Stomach (tissue), 9 donors: ENCODE data around the gene SLC30A5. TPM values are rescaled to one million over a fixed set of nuclear protein-coding genes. Genes with fewer than 3 reads are reported as not detected.

ENCODE experiments used
- DNase-seq, 2 donors: peaks; one replicate each; pipeline versions ENCODE4 v3.0.0 to v3.0.0-alpha.2; 2013 to 2019
- H3K27ac ChIP-seq, 5 donors: fragments of 200-600 bp in 4 of 5; sonication (generic) in 4 of 5; one replicate each; pipeline ENCODE4 v1.5.1; 2013 to 2019; ENCODE audit warnings: mild to moderate bottlenecking in 1 of 5, moderate library complexity in 1 of 5
- H3K27me3 ChIP-seq, 3 donors: fragments of 200-600 bp; sonication (generic); one replicate each; pipeline ENCODE4 v1.5.1; 2017 to 2019; ENCODE audit warnings: mixed run types in 1 of 3
- H3K36me3 ChIP-seq, 4 donors: fragments of 200-600 bp; sonication (generic); 1 replicate in 3 of 4; 2 replicates in 1 of 4; pipeline ENCODE4 v1.5.1; 2016 to 2019
- H3K4me1 ChIP-seq, 4 donors: fragments of 200-600 bp; sonication (generic); one replicate each; pipeline ENCODE4 v1.5.1; 2016 to 2019
- H3K4me3 ChIP-seq, 4 donors: fragments of 200-600 bp; sonication (generic) in 3 of 4; one replicate each; pipeline ENCODE4 v1.5.1; 2016 to 2019; ENCODE audit warnings: mild to moderate bottlenecking in 1 of 4
- H3K9me3 ChIP-seq, 4 donors: fragments of 200-600 bp; sonication (generic); one replicate each; pipeline ENCODE4 v1.5.1; 2016 to 2019
- CTCF ChIP-seq, 7 experiments: fragments of 450-650 bp in 4 of 7; fragments of 200-600 bp in 3 of 7; sonication (generic) in 3 of 7; IDR thresholded peaks; one replicate each; pipeline ENCODE4 v1.5.1; 2016 to 2019; ENCODE audit warnings: antibody characterized with exemption in 7 of 7, control low read depth in 2 of 7, mild to moderate bottlenecking in 1 of 7
- EP300 ChIP-seq: sonication (generic); formaldehyde crosslinking; IDR thresholded peaks from one replicate; pipeline ENCODE4 v1.6.1; 2017; ENCODE audit warnings: antibody characterized with exemption
- POLR2A ChIP-seq, 4 donors: fragments of 450-650 bp; IDR thresholded peaks; one replicate each; pipeline ENCODE4 v1.6.1; 2016; ENCODE audit warnings: antibody characterized with exemption in 4 of 4, control low read depth in 2 of 4, mild to moderate bottlenecking in 1 of 4, moderate library complexity in 1 of 4
- POLR2AphosphoS5 ChIP-seq, 3 donors: sonication (generic); formaldehyde crosslinking; IDR thresholded peaks; one replicate each; pipeline ENCODE4 v1.6.1; 2016; ENCODE audit warnings: antibody characterized with exemption in 3 of 3
- WGBS, 5 donors: extraction: QIAGEN DNeasy Blood & Tissue Kit in 3 of 5; methylation state at CpG; one replicate each; pipeline versions ENCODE4 v1.1.5 to v1.1.7; 2013 to 2018; 5-methylcytosine and 5-hydroxymethylcytosine counted together
- intact Hi-C: fragments of 100-400 bp; cut with DNase I; formaldehyde crosslinking; loops from one replicate; pipeline ENCODE4 v1.15.1; 2023; ENCODE audit warnings: low total_unique reads
- polyA plus RNA-seq, 3 donors: library from polyadenylated mRNA; stranded (reverse); fragments of 200-250 nt; gene quantifications; one replicate each; pipeline ENCODE4 v1.2.3, GENCODE V29; 2013
- small RNA-seq, 4 donors: library from RNA; depleted of rRNA; stranded (forward); fragments of <200 nt; gene quantifications; one replicate each; pipeline ENCODE3, GENCODE V24; 2016
- total RNA-seq, 5 donors: library from RNA; depleted of rRNA; stranded (reverse); fragments of >200 nt; gene quantifications; one replicate each; pipeline versions ENCODE4 v1.1.0 to v1.2.3, GENCODE V29; 2014 to 2016
- donor health status: healthy with polysubstance abuse.
- donor health status: Bipolar disorder and iron deficiency.
- donor health status: healthy.

The SLC30A5 gene
- total and polyA plus RNA-seq, 8 donors: 9.3 to 67.6 (median 41.2) TPM

- TF ChIP-seq EP300: no peak
- no peak for TF ChIP-seq POLR2A (IDR thresholded peaks at IDR 0.05)
- TF ChIP-seq CTCF (IDR thresholded peaks at IDR 0.05): no peak
- TF ChIP-seq POLR2AphosphoS5 (IDR thresholded peaks at IDR 0.05): no peak
- intact Hi-C loops: no loop called here
- H3K4me3 ChIP-seq: peak overlapping the region; percentile 63 to 98 (median 80)
- no peak for DNase-seq
- peak overlapping the region in 4 of 5 donors; percentile 55 to 72 (median 66) for H3K27ac ChIP-seq
- no peaks in the 10 kb centered on the region for H3K27me3 ChIP-seq
- H3K4me1 ChIP-seq: peaks cover 6 to 22% (median 16%) of the 10 kb centered on the region in 4 donors
- peaks cover 0 to 22% (median 11%) of the 10 kb centered on the region in 4 donors for H3K36me3 ChIP-seq
- WGBS, 5 donors: 0 to 1% (median 1%) methylated on average over 11 of the region's 11 CpGs
- H3K9me3 ChIP-seq: no peaks in the 10 kb centered on the region
These were observed 73.7 kb downstream of the SLC30A5 start for GRCh38 chr5:69167493-69167855.

- peak overlapping the region; percentile 63 to 98 (median 80) for H3K4me3 ChIP-seq
- 29 to 34% (median 32%) methylated on average over 8 of the region's 8 CpGs for WGBS, 5 donors
- peaks cover 0 to 26% (median 13%) of the 10 kb centered on the region in 4 donors for H3K36me3 ChIP-seq
- H3K9me3 ChIP-seq: no peaks in the 10 kb centered on the region
- no peak for DNase-seq
- peaks cover 6 to 22% (median 16%) of the 10 kb centered on the region in 4 donors for H3K4me1 ChIP-seq
- no peaks in the 10 kb centered on the region for H3K27me3 ChIP-seq
- TF ChIP-seq POLR2A (IDR thresholded peaks at IDR 0.05) (no peak), POLR2AphosphoS5 (IDR thresholded peaks at IDR 0.05) (no peak), CTCF (IDR thresholded peaks at IDR 0.05) (no peak), EP300 (no peak)
- intact Hi-C loops: no loop called here
- peak overlapping the region in 1 of 5 donors; percentile 63 for H3K27ac ChIP-seq
These were observed 74.1 kb downstream of the SLC30A5 start for GRCh38 chr5:69167929-69168328.

GRCh38 chr5:69170495-69170894, 76.7 kb downstream of the SLC30A5 start:
- intact Hi-C loops: no loop called here
- DNase-seq: no peak
- TF ChIP-seq POLR2AphosphoS5 (IDR thresholded peaks at IDR 0.05): no peak
- no peak for TF ChIP-seq EP300
- no peak for TF ChIP-seq CTCF (IDR thresholded peaks at IDR 0.05)
- TF ChIP-seq POLR2A (IDR thresholded peaks at IDR 0.05): no peak
- 94 to 100% (median 100%) methylated on average over 1 of the region's 1 CpG for WGBS, 5 donors
- H3K4me1 ChIP-seq: peaks cover 6 to 22% (median 16%) of the 10 kb centered on the region in 4 donors
- no peak overlapping the region for H3K4me3 ChIP-seq
- H3K27ac ChIP-seq: no peak overlapping the region
- H3K9me3 ChIP-seq: no peaks in the 10 kb centered on the region
- H3K27me3 ChIP-seq: no peaks in the 10 kb centered on the region
- peaks cover 0 to 51% (median 34%) of the 10 kb centered on the region in 4 donors for H3K36me3 ChIP-seq

- no peak for DNase-seq
- Histone ChIP-seq H3K4me3 (no peak overlapping the region), H3K4me1 (peaks cover 6 to 22% (median 16%) of the 10 kb centered on the region in 4 donors), H3K27me3 (no peaks in the 10 kb centered on the region), H3K36me3 (peaks cover 0 to 56% (median 39%) of the 10 kb centered on the region in 4 donors), H3K27ac (no peak overlapping the region), H3K9me3 (no peaks in the 10 kb centered on the region)
- TF ChIP-seq POLR2AphosphoS5 (IDR thresholded peaks at IDR 0.05) (no peak), CTCF (IDR thresholded peaks at IDR 0.05) (no peak), EP300 (no peak), POLR2A (IDR thresholded peaks at IDR 0.05) (no peak)
- WGBS, 5 donors: 93 to 100% (median 98%) methylated on average over 3 of the region's 3 CpGs
- intact Hi-C loops: no loop called here
These were observed 77.2 kb downstream of the SLC30A5 start for GRCh38 chr5:69170969-69171368.

Small RNA genes lying within 50 kb of the gene (small RNA-seq; reads per million reads assigned to genes)
- gene SNORA50D (0 reads per million in 4 donors), gene SUMO2P4 (0 reads per million in 4 donors)

Other genes starting within 250 kb of the SLC30A5 start
- 10 to 100 TPM in 2 of 5 donors, 1 to 10 TPM in 2, not detected in 1; 6.2 to 31.3 (median 15.1) TPM for gene CCNB1, start 73.1 kb downstream of the SLC30A5 start, total RNA-seq
- 10 to 100 TPM in 2 of 3 donors, 1 to 10 TPM in 1; 7.2 to 34.4 (median 14.4) TPM for gene CCNB1, start 73.1 kb downstream of the SLC30A5 start, polyA plus RNA-seq
- gene CENPH, start 95.6 kb downstream of the SLC30A5 start, total RNA-seq: 10 to 100 TPM in 2 of 5 donors, 1 to 10 TPM in 2, under 1 TPM in 1; 0.45 to 15.6 (median 1.8) TPM
- gene CENPH, start 95.6 kb downstream of the SLC30A5 start, polyA plus RNA-seq: 1 to 10 TPM; 3.5 to 5.6 (median 3.7) TPM
- gene CDK7, start 140.9 kb downstream of the SLC30A5 start, total RNA-seq: 10 to 100 TPM in 2 of 5 donors, 1 to 10 TPM in 1, not detected in 2; 5.8 to 51.4 (median 14.1) TPM
- gene CDK7, start 140.9 kb downstream of the SLC30A5 start, polyA plus RNA-seq: 10 to 100 TPM; 18.2 to 30.0 (median 29.8) TPM
- 10 to 100 TPM in 3 of 5 donors, 1 to 10 TPM in 2; 7.6 to 26.3 (median 17.4) TPM for gene CCDC125, start 238.8 kb downstream of the SLC30A5 start, total RNA-seq
- 10 to 100 TPM in 1 of 3 donors, 1 to 10 TPM in 2; 4.4 to 11.9 (median 5.0) TPM for gene CCDC125, start 238.8 kb downstream of the SLC30A5 start, polyA plus RNA-seq